ENCODE measurements around the gene SEZ6L2. TPM values are rescaled to one million over a fixed set of nuclear protein-coding genes. Genes with fewer than 3 reads are reported as not detected.
A peak's percentile ranks its signal among the peaks of the same experiment; 100 is the strongest.

Gene SEZ6L2
- total RNA-seq, 1 experiment from 2014 or later = 70.7 TPM

GRCh38 chr16:29848420-29849297 is 50.7 kb downstream of the SEZ6L2 start:
- no peaks in the 10 kb centered on the region for H3K36me3 ChIP-seq (ENCODE audit: control insufficient read depth, insufficient read depth, low read length)
- CTCF ChIA-PET = interaction anchor here (0.5 to 1.2 kb wide), 15 partner anchors 8 to 244 kb away, joined by 3 to 11 read pairs (median 6); partner anchors contain the start of genes ASPHD1, MVP, SEZ6L2 and TLCD3B
- H3K27me3 ChIP-seq (ENCODE audit: control insufficient read depth, insufficient read depth, low read length) = no peaks in the 10 kb centered on the region
- POLR2A ChIA-PET = no interaction called here
- no peaks in the 10 kb centered on the region for H3K4me1 ChIP-seq (ENCODE audit: control insufficient read depth, insufficient read depth, low read length)
- peak; percentile 91 for ATAC-seq
- no peak overlapping the region for H3K27ac ChIP-seq (ENCODE audit: low read length)
- intact Hi-C loops (cut with micrococcal nuclease; ENCODE audit: unreplicated experiment) (no loop called here), in situ Hi-C loops (cut with HindIII; ENCODE audit: low pct_unique_long_range_greater_than_20kb, low sequenced_read_pairs) (no loop called here)
- H3K4me3 ChIP-seq (ENCODE audit: low read depth in 2 of 2, low read length in 2 of 2) = no peak overlapping the region
- H3K9me3 ChIP-seq (ENCODE audit: control insufficient read depth, insufficient read depth, low read depth, low read length) = no peaks in the 10 kb centered on the region
- TF ChIP-seq, protein P1, sequence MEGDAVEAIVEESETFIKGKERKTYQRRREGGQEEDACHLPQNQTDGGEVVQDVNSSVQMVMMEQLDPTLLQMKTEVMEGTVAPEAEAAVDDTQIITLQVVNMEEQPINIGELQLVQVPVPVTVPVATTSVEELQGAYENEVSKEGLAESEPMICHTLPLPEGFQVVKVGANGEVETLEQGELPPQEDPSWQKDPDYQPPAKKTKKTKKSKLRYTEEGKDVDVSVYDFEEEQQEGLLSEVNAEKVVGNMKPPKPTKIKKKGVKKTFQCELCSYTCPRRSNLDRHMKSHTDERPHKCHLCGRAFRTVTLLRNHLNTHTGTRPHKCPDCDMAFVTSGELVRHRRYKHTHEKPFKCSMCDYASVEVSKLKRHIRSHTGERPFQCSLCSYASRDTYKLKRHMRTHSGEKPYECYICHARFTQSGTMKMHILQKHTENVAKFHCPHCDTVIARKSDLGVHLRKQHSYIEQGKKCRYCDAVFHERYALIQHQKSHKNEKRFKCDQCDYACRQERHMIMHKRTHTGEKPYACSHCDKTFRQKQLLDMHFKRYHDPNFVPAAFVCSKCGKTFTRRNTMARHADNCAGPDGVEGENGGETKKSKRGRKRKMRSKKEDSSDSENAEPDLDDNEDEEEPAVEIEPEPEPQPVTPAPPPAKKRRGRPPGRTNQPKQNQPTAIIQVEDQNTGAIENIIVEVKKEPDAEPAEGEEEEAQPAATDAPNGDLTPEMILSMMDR (IDR thresholded peaks at IDR 0.05) = peak; percentile 92
- no peak for TF ChIP-seq TCF7L2 (IDR thresholded peaks at IDR 0.05; ENCODE audit: low read depth, low read length)
- TF ChIP-seq SIN3A (IDR thresholded peaks at IDR 0.05; ENCODE audit: borderline replicate concordance, insufficient read depth, low read depth, low read length) = 0 out of 2 replicates have a peak, but pooled peaks have one; percentile 38
- no TSS peak for BruUV-seq (replicated peaks)
- DNase-seq (ENCODE audit: low read depth, low spot score) = peak; percentile 51

- Histone ChIP-seq H3K36me3 (ENCODE audit: control insufficient read depth, insufficient read depth, low read length) (no peaks in the 10 kb centered on the region; the same call in 1 of the 2 replicates), H3K9me3 (ENCODE audit: control insufficient read depth, insufficient read depth, low read depth, low read length) (no peaks in the 10 kb centered on the region), H3K4me3 (ENCODE audit: low read depth in 2 of 2, low read length in 2 of 2) (no peak overlapping the region), H3K27ac (ENCODE audit: low read length) (no peak overlapping the region), H3K27me3 (ENCODE audit: control insufficient read depth, insufficient read depth, low read length) (no peaks in the 10 kb centered on the region), H3K4me1 (ENCODE audit: control insufficient read depth, insufficient read depth, low read length) (no peaks in the 10 kb centered on the region)
- CTCF ChIA-PET = no interaction called here
- BruUV-seq (replicated peaks) = no TSS peak
- POLR2A ChIA-PET = no interaction called here
- DNase-seq (ENCODE audit: low read depth, low spot score) (no peak), ATAC-seq (no peak)
- intact Hi-C loops (cut with micrococcal nuclease; ENCODE audit: unreplicated experiment) (no loop called here), in situ Hi-C loops (cut with HindIII; ENCODE audit: low pct_unique_long_range_greater_than_20kb, low sequenced_read_pairs) (no loop called here)
- TF ChIP-seq REST (IDR thresholded peaks at IDR 0.05; ENCODE audit: insufficient read depth in 1 of 2, low read depth in 2 of 2, low read length in 1 of 2) (no peak), TCF7L2 (IDR thresholded peaks at IDR 0.05; ENCODE audit: low read depth, low read length) (no peak)
- TF ChIP-seq, protein P1 (IDR thresholded peaks at IDR 0.05) = no peak
Observed at GRCh38 chr16:29845656-29846055, 53.7 kb downstream of the SEZ6L2 start.
